A204.1 (cell line): ENCODE measurements around the gene KLHL29.
"Not testable (repeated sequence)": the region's sequence is repeated elsewhere in the genome, so short reads cannot be mapped to it uniquely, and the experiment has no call there.

Source experiments
- FAIRE-seq: peaks from 2 replicates; lab custom pipeline; 2012; peaks lifted over from hg19 to GRCh38; lab: Jason Lieb, UNC

KLHL29 gene

GRCh38 chr2:23722255-23722654 is 337.3 kb downstream of the KLHL29 start:
- no peak for FAIRE-seq

GRCh38 chr2:23723029-23723428 is 338.1 kb downstream of the KLHL29 start:
- FAIRE-seq, result not testable (repeated sequence)

GRCh38 chr2:23734416-23734815 is 349.4 kb downstream of the KLHL29 start:
- no peak for FAIRE-seq

- not testable (repeated sequence) for FAIRE-seq
Observed at GRCh38 chr2:23736783-23737182, 351.8 kb downstream of the KLHL29 start.

GRCh38 chr2:23745068-23745725 is 360.2 kb downstream of the KLHL29 start:
- FAIRE-seq, result no peak

GRCh38 chr2:23745726-23746105 is 360.7 kb downstream of the KLHL29 start:
- no peak for FAIRE-seq

GRCh38 chr2:23746141-23746863 is 361.3 kb downstream of the KLHL29 start:
- FAIRE-seq, result no peak

GRCh38 chr2:23751747-23752265 is 366.8 kb downstream of the KLHL29 start:
- FAIRE-seq, result no peak

- no peak for FAIRE-seq
Observed at GRCh38 chr2:23753291-23754010, 368.5 kb downstream of the KLHL29 start.

GRCh38 chr2:23754970-23755369 is 370.0 kb downstream of the KLHL29 start:
- FAIRE-seq, result no peak

- no peak for FAIRE-seq
Observed at GRCh38 chr2:23756593-23757292, 371.8 kb downstream of the KLHL29 start.

- FAIRE-seq, result no peak
Observed at GRCh38 chr2:23757686-23758433, 372.9 kb downstream of the KLHL29 start.
